PC-9 (cell line): Measurements from ENCODE around the gene SLC26A11. TPM values are rescaled to one million over a fixed set of nuclear protein-coding genes. Genes with fewer than 3 reads are reported as not detected.
"Not testable (repeated sequence)": the region's sequence is repeated elsewhere in the genome, so short reads cannot be mapped to it uniquely, and the experiment has no call there.

Source experiments
- BruUV-seq: library from RNA; stranded (reverse); fragments of 400-500 nt; replicated peaks from 2 replicates; lab custom pipeline; 2021; lab: Mats Ljungman, UMichigan
- CTCF ChIA-PET: fragments of 300-600 bp; sonication (Branson Sonifier 250); formaldehyde crosslinking; loops from one replicate; lab custom pipeline; 2022; ENCODE audit warnings: antibody characterized with exemption; lab: Charles Lee
- POLR2A ChIA-PET: fragments of 300-600 bp; sonication (Branson Sonifier 250); formaldehyde crosslinking; loops from one replicate; lab custom pipeline; 2022; ENCODE audit warnings: antibody characterized with exemption; ENCODE audit not compliant: unreplicated experiment; lab: Charles Lee
- DNase-seq, 2 experiments: peaks; one replicate each; pipeline versions ENCODE4 v3.0.0 to v3.0.0-alpha.2; 2015 to 2022; ENCODE audit warnings: mixed read lengths in 1 of 2
- H2AFZ ChIP-seq: fragments of 200-600 bp; sonication (generic); 2 replicates; pipeline ENCODE4 v1.8.1; 2017; ENCODE audit warnings: antibody characterized with exemption
- H3F3A ChIP-seq: fragments of 200-600 bp; sonication (generic); 2 replicates; pipeline ENCODE4 v1.8.1; 2017; ENCODE audit warnings: antibody characterized with exemption, mild to moderate bottlenecking, low read depth; ENCODE audit not compliant: insufficient read depth
- H3K27ac ChIP-seq: fragments of 200-600 bp; sonication (generic); 2 replicates; pipeline ENCODE4 v1.6.1; 2016; ENCODE audit warnings: mixed run types
- H3K27me3 ChIP-seq: fragments of 200-600 bp; sonication (generic); 2 replicates; pipeline ENCODE4 v1.6.1; 2016; ENCODE audit warnings: low read depth, mixed run types; ENCODE audit not compliant: insufficient read depth
- H3K36me3 ChIP-seq: fragments of 200-600 bp; sonication (generic); 2 replicates; pipeline ENCODE4 v1.6.1; 2016; ENCODE audit warnings: low read depth, mixed run types
- H3K4me1 ChIP-seq: fragments of 200-600 bp; sonication (generic); replicated peaks from 2 replicates; pipeline ENCODE4 v1.6.1; 2016; ENCODE audit warnings: mixed run types; ENCODE audit not compliant: insufficient read depth
- H3K4me2 ChIP-seq: fragments of 200-600 bp; sonication (generic); 2 replicates; pipeline ENCODE4 v1.6.1; 2017; ENCODE audit warnings: mixed run types
- H3K4me3 ChIP-seq: fragments of 200-600 bp; sonication (generic); 2 replicates; pipeline ENCODE4 v1.6.1; 2016; ENCODE audit warnings: mixed run types
- H3K79me2 ChIP-seq: fragments of 200-600 bp; sonication (generic); 2 replicates; pipeline ENCODE4 v1.6.1; 2017; ENCODE audit warnings: low read depth, mixed run types
- H3K9me2 ChIP-seq: fragments of 200-600 bp; sonication (generic); 2 replicates; pipeline ENCODE4 v1.8.1; 2017; ENCODE audit warnings: mild to moderate bottlenecking; ENCODE audit not compliant: insufficient read depth
- H3K9me3 ChIP-seq: fragments of 200-600 bp; sonication (generic); 2 replicates; pipeline ENCODE4 v1.8.1; 2016; ENCODE audit warnings: low read depth; ENCODE audit not compliant: insufficient read depth
- H4K20me1 ChIP-seq: fragments of 200-600 bp; sonication (generic); 2 replicates; pipeline ENCODE4 v1.8.1; 2017; ENCODE audit not compliant: insufficient read depth
- EZH2 ChIP-seq: fragments of 200-600 bp; sonication (generic); IDR thresholded peaks from 2 replicates; pipeline ENCODE4 v1.8.0; 2017; ENCODE audit warnings: antibody characterized with exemption, low read depth
- intact Hi-C: fragments of 100-400 bp; cut with micrococcal nuclease; formaldehyde crosslinking; loops from one replicate; pipeline ENCODE4 v1.10.0; 2022; ENCODE audit not compliant: unreplicated experiment
- total RNA-seq: library from RNA; stranded (reverse); gene quantifications from 2 replicates; pipeline ENCODE4 v1.2.3, GENCODE V29; 2021
- TF ChIP-seq, protein P1 (sequence below): fragments of 200-600 bp; sonication (generic); conservative IDR thresholded peaks from 2 replicates; pipeline ENCODE4 v1.6.1; 2017; ENCODE audit warnings: mixed run types, antibody characterized with exemption, mild to moderate bottlenecking, moderate library complexity

Gene SLC26A11
- total RNA-seq, 1 experiment from 2014 or later: 12.4 TPM

- intact Hi-C loops: no loop called here
- Histone ChIP-seq H2AFZ (no peak overlapping the region), H3K9me3 (no peaks in the 10 kb centered on the region), H4K20me1 (no peaks in the 10 kb centered on the region), H3K4me1 (no peaks in the 10 kb centered on the region), H3K9me2 (no peaks in the 10 kb centered on the region), H3K27me3 (no peaks in the 10 kb centered on the region), H3K4me2 (no peak overlapping the region), H3F3A (no peaks in the 10 kb centered on the region), H3K36me3 (0 out of 2 replicates have a peak, but pooled peaks cover 6% of the 10 kb centered on the region), H3K4me3 (no peak overlapping the region), H3K27ac (no peak overlapping the region), H3K79me2 (no peaks in the 10 kb centered on the region)
- ChIA-PET POLR2A (no interaction called here), CTCF (no interaction called here)
- TF ChIP-seq, protein P1, sequence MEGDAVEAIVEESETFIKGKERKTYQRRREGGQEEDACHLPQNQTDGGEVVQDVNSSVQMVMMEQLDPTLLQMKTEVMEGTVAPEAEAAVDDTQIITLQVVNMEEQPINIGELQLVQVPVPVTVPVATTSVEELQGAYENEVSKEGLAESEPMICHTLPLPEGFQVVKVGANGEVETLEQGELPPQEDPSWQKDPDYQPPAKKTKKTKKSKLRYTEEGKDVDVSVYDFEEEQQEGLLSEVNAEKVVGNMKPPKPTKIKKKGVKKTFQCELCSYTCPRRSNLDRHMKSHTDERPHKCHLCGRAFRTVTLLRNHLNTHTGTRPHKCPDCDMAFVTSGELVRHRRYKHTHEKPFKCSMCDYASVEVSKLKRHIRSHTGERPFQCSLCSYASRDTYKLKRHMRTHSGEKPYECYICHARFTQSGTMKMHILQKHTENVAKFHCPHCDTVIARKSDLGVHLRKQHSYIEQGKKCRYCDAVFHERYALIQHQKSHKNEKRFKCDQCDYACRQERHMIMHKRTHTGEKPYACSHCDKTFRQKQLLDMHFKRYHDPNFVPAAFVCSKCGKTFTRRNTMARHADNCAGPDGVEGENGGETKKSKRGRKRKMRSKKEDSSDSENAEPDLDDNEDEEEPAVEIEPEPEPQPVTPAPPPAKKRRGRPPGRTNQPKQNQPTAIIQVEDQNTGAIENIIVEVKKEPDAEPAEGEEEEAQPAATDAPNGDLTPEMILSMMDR: no peak
- no peak for TF ChIP-seq EZH2
- BruUV-seq: no TSS peak
- DNase-seq: no peak
Observed at GRCh38 chr17:80296221-80296620, 76.0 kb downstream of the SLC26A11 start.

DNA sequence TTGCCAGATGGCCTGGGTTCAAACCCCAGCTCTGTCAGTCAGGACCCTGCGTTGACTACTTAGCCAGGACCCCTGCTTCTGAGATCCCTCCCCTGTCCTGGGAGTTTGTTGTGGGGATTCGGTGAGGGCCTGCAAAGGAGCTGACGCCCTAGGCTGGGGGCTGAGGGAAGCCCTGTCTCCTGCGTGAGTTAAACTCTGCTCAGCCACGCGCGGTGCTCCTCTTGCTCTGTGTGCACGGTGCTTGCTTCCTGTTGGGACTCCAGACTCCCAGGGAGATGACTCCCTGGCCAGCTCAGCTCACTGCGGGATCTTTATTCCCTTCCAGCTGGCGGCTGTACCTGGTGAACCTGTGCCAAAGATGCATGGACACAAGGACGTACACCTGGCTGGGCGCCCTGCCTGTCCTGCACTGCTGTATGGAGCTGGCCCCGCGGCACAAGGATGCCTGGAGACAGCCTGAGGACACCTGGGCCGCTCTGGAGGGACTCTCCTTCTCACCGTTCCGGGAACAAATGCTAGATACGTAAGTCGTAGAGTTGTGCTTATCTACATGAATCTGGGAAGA lies 77.9 kb downstream of the SLC26A11 start:
- intact Hi-C loops: no loop called here
- TF ChIP-seq EZH2: no peak
- TF ChIP-seq, protein P1: no peak
- H4K20me1 ChIP-seq: no peaks in the 10 kb centered on the region

DNA sequence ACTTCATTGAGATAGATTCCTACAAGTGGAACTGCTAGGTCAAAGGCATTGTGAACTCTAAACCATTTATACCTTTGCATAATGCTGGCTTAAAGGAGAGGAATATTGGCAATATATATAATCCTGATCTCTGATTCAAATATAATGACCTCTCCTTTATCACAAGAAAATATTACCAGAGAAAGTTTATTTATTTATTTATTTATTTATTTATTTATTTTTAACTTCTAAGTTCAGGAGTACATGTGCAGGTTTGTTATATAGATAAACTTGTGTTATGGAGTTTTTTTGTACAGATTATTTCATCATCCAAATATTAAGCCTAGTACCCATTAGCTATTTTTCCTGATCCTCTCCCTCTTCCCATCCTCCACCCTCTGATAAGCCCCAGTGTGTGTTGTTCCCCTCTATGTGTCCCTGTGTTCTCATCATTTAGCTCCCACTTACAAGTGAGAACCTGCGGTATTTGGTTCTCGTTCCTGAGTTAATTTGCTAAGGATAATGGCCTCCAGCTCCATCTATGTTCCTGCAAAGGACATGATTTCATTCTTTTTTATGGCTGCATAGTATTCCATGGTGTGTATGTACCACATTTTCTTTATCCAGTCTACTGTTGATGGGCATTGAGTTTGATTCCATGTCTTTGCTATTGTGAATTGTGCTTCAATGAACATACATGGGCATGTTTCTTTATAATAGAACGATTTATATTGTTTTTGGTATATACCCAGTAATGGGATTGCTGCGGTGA lies 79.3 kb downstream of the SLC26A11 start:
- POLR2A ChIA-PET, H3K27ac ChIP-seq: not testable (repeated sequence)

More for the DNA sequence above, 77.9 kb downstream of the SLC26A11 start:
- Histone ChIP-seq H2AFZ (no peak overlapping the region), H3K27ac (no peak overlapping the region), H3K4me2 (no peak overlapping the region), H3K36me3 (0 out of 2 replicates have a peak, but pooled peaks cover 6% of the 10 kb centered on the region), H3K4me3 (no peak overlapping the region), H3K27me3 (no peaks in the 10 kb centered on the region), H3K9me3 (no peaks in the 10 kb centered on the region; the same call in 1 of the 2 replicates), H3K9me2 (no peaks in the 10 kb centered on the region), H3K79me2 (no peaks in the 10 kb centered on the region), H3F3A (no peaks in the 10 kb centered on the region), H3K4me1 (no peaks in the 10 kb centered on the region)
- CTCF ChIA-PET: no interaction called here
- POLR2A ChIA-PET: no interaction called here
- no TSS peak for BruUV-seq
- no peak for DNase-seq

DNA sequence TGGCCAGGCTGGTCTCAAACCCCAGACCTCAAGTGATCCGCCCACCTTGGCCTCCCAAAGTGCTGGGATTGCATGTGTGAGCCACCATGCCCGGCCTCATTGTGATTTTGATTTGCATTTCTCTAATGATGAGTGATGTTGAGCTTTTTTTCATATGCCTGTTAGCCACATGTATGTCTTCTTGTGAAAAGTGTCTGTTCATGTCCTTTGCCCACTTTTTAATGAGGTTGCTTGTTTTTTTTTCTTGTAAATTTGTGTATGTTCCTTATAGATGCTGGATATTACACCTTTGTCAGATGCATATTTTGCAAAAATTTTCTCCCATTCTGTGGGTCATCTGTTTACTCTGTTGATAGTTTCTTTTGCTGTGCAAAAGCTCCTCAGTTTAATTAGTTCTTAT lies 80.5 kb downstream of the SLC26A11 start:
- H3K27ac ChIP-seq, H3F3A ChIP-seq, H3K79me2 ChIP-seq, H3K27me3 ChIP-seq, CTCF ChIA-PET, DNase-seq, H3K36me3 ChIP-seq, H2AFZ ChIP-seq, BruUV-seq, H3K9me3 ChIP-seq, intact Hi-C loops, H3K4me2 ChIP-seq, H3K9me2 ChIP-seq, H4K20me1 ChIP-seq, H3K4me3 ChIP-seq, H3K4me1 ChIP-seq, POLR2A ChIA-PET: not testable (repeated sequence)

More for the DNA sequence above, 79.3 kb downstream of the SLC26A11 start:
- H2AFZ ChIP-seq, H4K20me1 ChIP-seq, H3F3A ChIP-seq, H3K4me1 ChIP-seq, BruUV-seq, DNase-seq, H3K9me2 ChIP-seq, H3K4me2 ChIP-seq, H3K36me3 ChIP-seq, intact Hi-C loops, H3K4me3 ChIP-seq, CTCF ChIA-PET, H3K79me2 ChIP-seq, H3K27me3 ChIP-seq, H3K9me3 ChIP-seq: not testable (repeated sequence)
